ENCODE measurements around the gene TTF1. TPM values are rescaled to one million over a fixed set of nuclear protein-coding genes. Genes with fewer than 3 reads are reported as not detected.

The TTF1 gene
- total RNA-seq, 1 donor from 2014 or later, result 8.9 TPM

DNA sequence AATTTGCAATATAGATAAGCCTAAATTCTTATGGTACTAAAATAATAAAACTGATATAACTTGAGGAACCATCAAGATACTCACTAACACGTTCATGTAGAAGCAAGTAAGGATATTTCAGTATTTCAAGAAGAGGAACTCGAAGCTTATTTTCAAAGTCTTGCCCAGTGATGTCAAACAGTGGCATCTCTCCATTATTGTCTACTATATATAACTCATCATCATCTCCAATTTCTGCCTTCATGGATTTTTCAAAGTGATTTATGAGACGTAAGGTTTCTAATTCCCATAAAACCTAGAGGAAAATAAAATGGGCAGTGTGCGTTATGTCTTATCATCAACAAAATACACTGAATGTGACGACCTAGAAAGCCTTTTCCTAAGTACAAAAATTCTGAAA lies 60.5 kb downstream of the TTF1 start:
- DNase-seq (ENCODE audit: low spot score), result no peak
- Mint-ChIP-seq H3K27ac (ENCODE audit: unreplicated experiment) (no peak overlapping the region), H3K4me3 (ENCODE audit: unreplicated experiment) (no peak overlapping the region), H3K4me1 (ENCODE audit: low read depth) (peaks cover under 1% of the 10 kb centered on the region), H3K36me3 (ENCODE audit: low read depth) (peaks cover 34% of the 10 kb centered on the region), H3K27me3 (ENCODE audit: low read depth) (no peaks in the 10 kb centered on the region), H3K9me3 (ENCODE audit: low read depth) (no peaks in the 10 kb centered on the region)
- TF ChIP-seq, protein P1, sequence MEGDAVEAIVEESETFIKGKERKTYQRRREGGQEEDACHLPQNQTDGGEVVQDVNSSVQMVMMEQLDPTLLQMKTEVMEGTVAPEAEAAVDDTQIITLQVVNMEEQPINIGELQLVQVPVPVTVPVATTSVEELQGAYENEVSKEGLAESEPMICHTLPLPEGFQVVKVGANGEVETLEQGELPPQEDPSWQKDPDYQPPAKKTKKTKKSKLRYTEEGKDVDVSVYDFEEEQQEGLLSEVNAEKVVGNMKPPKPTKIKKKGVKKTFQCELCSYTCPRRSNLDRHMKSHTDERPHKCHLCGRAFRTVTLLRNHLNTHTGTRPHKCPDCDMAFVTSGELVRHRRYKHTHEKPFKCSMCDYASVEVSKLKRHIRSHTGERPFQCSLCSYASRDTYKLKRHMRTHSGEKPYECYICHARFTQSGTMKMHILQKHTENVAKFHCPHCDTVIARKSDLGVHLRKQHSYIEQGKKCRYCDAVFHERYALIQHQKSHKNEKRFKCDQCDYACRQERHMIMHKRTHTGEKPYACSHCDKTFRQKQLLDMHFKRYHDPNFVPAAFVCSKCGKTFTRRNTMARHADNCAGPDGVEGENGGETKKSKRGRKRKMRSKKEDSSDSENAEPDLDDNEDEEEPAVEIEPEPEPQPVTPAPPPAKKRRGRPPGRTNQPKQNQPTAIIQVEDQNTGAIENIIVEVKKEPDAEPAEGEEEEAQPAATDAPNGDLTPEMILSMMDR (IDR thresholded peaks at IDR 0.05), result no peak

DNA sequence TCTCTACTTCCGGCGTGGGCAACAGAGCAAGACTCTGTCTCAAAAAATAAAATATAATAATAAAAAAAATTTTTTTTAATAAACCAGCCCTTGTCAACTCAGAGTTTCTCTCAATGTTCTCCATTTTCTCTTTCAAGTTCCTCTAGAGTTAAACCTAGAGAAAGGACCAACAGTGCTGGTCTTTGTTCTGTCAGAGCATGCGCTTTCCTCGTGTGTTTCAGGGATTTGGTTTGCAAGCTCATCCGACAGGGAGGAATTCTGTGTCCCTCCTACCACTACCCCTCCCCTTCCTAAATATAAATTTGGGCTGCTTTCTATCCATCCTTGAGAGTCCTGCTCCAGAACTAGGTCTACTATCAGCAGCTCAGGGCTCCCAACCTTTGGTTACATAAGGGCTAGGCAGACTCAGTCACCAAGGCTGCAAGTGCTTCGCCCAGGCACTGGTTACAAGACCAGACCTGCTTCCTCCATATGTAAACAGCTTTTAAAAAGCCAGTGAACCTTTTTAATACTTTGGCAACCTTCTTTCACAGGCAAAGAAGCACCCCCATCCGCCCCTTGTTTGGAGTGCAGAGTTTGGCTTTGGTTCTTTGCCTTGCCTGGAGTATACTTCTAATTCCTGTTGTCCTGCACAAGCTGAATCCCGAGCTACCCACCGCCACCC lies 65.3 kb downstream of the TTF1 start:
- TF ChIP-seq, protein P1 (IDR thresholded peaks at IDR 0.05), result no peak
- no peaks in the 10 kb centered on the region for H3K9me3 Mint-ChIP-seq (ENCODE audit: low read depth)
- H3K27ac Mint-ChIP-seq (ENCODE audit: unreplicated experiment), result no peak overlapping the region
- no peaks in the 10 kb centered on the region for H3K4me1 Mint-ChIP-seq (ENCODE audit: low read depth)
- H3K4me3 Mint-ChIP-seq (ENCODE audit: unreplicated experiment), result no peak overlapping the region
- peaks cover 43% of the 10 kb centered on the region for H3K36me3 Mint-ChIP-seq (ENCODE audit: low read depth)
- no peaks in the 10 kb centered on the region for H3K27me3 Mint-ChIP-seq (ENCODE audit: low read depth)
- DNase-seq (ENCODE audit: low spot score), result no peak

DNA sequence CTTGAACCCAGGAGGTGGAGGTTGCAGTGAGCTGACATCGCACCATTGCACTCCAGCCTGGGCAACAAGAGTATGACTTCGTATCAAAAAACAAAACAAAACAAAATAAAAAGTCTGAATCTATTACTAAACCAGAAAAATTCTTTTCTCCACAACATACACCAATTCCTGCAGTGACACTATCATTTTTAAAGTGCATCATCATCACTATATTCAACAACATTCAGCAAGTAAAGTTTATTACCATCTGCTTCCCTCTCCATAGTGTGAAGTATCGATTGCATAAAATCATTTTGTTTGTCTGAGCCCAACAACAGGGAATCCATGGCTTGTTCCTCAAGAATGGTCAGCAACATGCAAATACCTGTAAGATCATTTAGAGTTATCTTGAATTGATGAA lies 72.3 kb downstream of the TTF1 start:
- no peak for DNase-seq (ENCODE audit: low spot score)
- Mint-ChIP-seq H3K4me1 (ENCODE audit: low read depth) (no peaks in the 10 kb centered on the region), H3K9me3 (ENCODE audit: low read depth) (no peaks in the 10 kb centered on the region), H3K27ac (ENCODE audit: unreplicated experiment) (no peak overlapping the region), H3K36me3 (ENCODE audit: low read depth) (peaks cover 57% of the 10 kb centered on the region), H3K27me3 (ENCODE audit: low read depth) (no peaks in the 10 kb centered on the region), H3K4me3 (ENCODE audit: unreplicated experiment) (no peak overlapping the region)
- TF ChIP-seq, protein P1 (IDR thresholded peaks at IDR 0.05), result no peak

DNA sequence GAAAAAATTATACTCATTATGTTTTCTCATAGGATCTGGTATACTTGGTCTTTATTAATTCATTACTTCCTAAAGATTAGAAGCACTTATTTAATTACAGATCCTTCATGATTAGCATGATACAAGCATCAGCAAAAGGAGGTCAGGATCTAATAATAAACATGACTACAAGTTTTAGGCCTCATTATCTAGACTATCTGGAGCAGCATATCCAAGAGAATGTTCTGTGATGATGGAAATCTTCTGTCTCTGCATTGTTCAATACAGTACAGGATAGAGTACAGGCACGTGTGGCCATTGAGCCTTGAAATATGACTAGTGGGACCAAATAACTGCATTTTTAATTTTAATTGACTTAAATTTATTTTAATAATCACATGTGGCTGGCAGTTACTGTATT lies 73.1 kb downstream of the TTF1 start:
- H3K4me3 Mint-ChIP-seq (ENCODE audit: unreplicated experiment), result no peak overlapping the region
- TF ChIP-seq, protein P1 (IDR thresholded peaks at IDR 0.05), result no peak

DNA sequence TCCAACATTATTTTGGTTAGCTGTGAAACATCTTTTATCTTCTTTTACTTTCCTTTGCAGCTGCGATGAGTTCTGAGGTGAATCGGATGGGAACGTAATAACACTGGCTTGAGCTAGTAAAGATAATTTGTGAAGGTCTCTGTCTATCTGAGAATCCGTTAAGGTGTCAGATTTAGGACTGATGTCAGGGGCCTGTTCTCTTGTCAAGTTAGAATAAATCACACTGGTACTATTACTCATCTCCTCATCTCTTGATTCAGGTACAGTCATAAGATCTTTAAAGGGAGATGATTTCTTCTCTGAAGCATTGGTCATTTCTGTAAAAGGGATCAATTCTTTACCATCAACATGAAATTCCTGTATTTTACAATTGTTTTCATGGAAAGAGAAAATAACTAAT lies 78.1 kb downstream of the TTF1 start:
- no peak overlapping the region for H3K4me3 Mint-ChIP-seq (ENCODE audit: unreplicated experiment)
- no peak overlapping the region for H3K27ac Mint-ChIP-seq (ENCODE audit: unreplicated experiment)
- DNase-seq (ENCODE audit: low spot score), result no peak
- H3K4me1 Mint-ChIP-seq (ENCODE audit: low read depth), result peaks cover 5% of the 10 kb centered on the region
- TF ChIP-seq, protein P1 (IDR thresholded peaks at IDR 0.05), result no peak
- no peaks in the 10 kb centered on the region for H3K9me3 Mint-ChIP-seq (ENCODE audit: low read depth)
- no peaks in the 10 kb centered on the region for H3K27me3 Mint-ChIP-seq (ENCODE audit: low read depth)
- H3K36me3 Mint-ChIP-seq (ENCODE audit: low read depth), result peaks cover 69% of the 10 kb centered on the region

More for the DNA sequence above, 73.1 kb downstream of the TTF1 start:
- Mint-ChIP-seq H3K27me3 (ENCODE audit: low read depth) (no peaks in the 10 kb centered on the region), H3K36me3 (ENCODE audit: low read depth) (peaks cover 62% of the 10 kb centered on the region), H3K9me3 (ENCODE audit: low read depth) (no peaks in the 10 kb centered on the region), H3K27ac (ENCODE audit: unreplicated experiment) (no peak overlapping the region), H3K4me1 (ENCODE audit: low read depth) (no peaks in the 10 kb centered on the region)
- no peak for DNase-seq (ENCODE audit: low spot score)

Data from chondrocyte (in vitro differentiated cells).